ENCODE measurements around the gene KAZN. TPM values are rescaled to one million over a fixed set of nuclear protein-coding genes. Genes with fewer than 3 reads are reported as not detected.
A peak's percentile ranks its signal among the peaks of the same experiment; 100 is the strongest.

The KAZN gene
- total and polyA plus RNA-seq, 8 donors, result 1.2 to 50.7 (median 6.8) TPM

GRCh38 chr1:14598007-14598497 is 433 bp upstream of the KAZN start:
- Histone ChIP-seq H3K4me1 (peaks cover 9 to 41% (median 17%) of the 10 kb centered on the region in 4 donors), H3K9me3 (no peaks in the 10 kb centered on the region), H3K27ac (peak overlapping the region in 2 of 5 donors; percentile 58 to 61), H3K4me3 (peak overlapping the region; percentile 46 to 52 (median 46)), H3K27me3 (peaks cover 15 to 68% (median 42%) of the 10 kb centered on the region in 3 donors), H3K36me3 (no peaks in the 10 kb centered on the region)
- 2 to 5% (median 4%) methylated on average over 19 to 26 of the region's 26 CpGs for WGBS, 5 donors
- intact Hi-C loops (cut with DNase I; ENCODE audit: low total_unique reads), result no loop called here
- peak in 1 of 2 donors; percentile 51 for DNase-seq
- TF ChIP-seq CTCF (IDR thresholded peaks at IDR 0.05) (no peak), POLR2AphosphoS5 (IDR thresholded peaks at IDR 0.05) (no peak), POLR2A (IDR thresholded peaks at IDR 0.05) (no peak), EP300 (IDR thresholded peaks at IDR 0.05) (no peak)

DNA sequence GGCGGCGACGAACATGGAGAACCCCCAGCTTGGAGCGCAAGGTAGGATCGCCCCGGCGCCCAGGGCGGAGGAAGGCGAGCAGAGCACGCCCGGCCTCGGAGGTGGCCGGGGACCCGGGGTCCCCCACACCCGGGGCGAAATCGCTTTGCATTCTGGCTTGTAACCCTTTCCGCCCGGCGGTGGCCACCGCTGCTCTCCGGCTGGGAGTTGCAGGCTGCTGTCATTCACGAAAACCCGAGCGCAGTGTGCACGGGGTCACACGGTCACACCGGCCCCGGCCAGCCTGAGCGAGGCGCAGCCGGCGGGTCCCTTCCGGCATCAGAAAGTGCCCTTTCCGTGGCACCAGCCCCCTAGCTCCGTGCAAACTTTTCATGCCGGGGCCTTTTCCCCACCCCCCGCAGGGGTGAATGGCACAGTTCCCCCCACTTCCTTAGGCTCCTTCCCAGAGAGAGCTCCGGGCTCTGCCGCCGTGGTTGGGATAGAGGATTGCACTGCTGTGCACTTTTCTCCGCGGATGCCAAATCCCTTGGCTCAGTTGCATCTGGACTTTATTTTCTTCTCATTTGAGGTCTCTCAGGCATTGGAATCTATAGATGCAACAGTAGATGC is 802 bp downstream of the KAZN start:
- 1 to 4% (median 3%) methylated on average over 22 to 43 of the region's 43 CpGs for WGBS, 5 donors

GRCh38 chr1:14599800-14600199 is 1.3 kb downstream of the KAZN start:
- DNase-seq, result no peak
- WGBS, 5 donors, result 24 to 29% (median 28%) methylated on average over 6 of the region's 6 CpGs

More for the DNA sequence above, 802 bp downstream of the KAZN start:
- Histone ChIP-seq H3K9me3 (no peaks in the 10 kb centered on the region), H3K27me3 (peaks cover 15 to 67% (median 42%) of the 10 kb centered on the region in 3 donors), H3K27ac (peak overlapping the region in 4 of 5 donors; percentile 4 to 61 (median 38)), H3K4me1 (peaks cover 9 to 44% (median 17%) of the 10 kb centered on the region in 4 donors), H3K36me3 (no peaks in the 10 kb centered on the region), H3K4me3 (peak overlapping the region; percentile 46 to 52 (median 46))
- intact Hi-C loops (cut with DNase I; ENCODE audit: low total_unique reads), result no loop called here
- peak in 1 of 2 donors; percentile 45 for DNase-seq
- TF ChIP-seq EP300 (IDR thresholded peaks at IDR 0.05) (no peak), CTCF (IDR thresholded peaks at IDR 0.05) (no peak), POLR2AphosphoS5 (IDR thresholded peaks at IDR 0.05) (no peak), POLR2A (IDR thresholded peaks at IDR 0.05) (no peak)

More at GRCh38 chr1:14599800-14600199, 1.3 kb downstream of the KAZN start:
- Histone ChIP-seq H3K4me3 (peak overlapping the region; percentile 46 to 52 (median 46)), H3K27ac (peak overlapping the region in 2 of 5 donors; percentile 26 to 61), H3K9me3 (no peaks in the 10 kb centered on the region), H3K27me3 (peaks cover 15 to 72% (median 40%) of the 10 kb centered on the region in 3 donors), H3K4me1 (peaks cover 9 to 44% (median 17%) of the 10 kb centered on the region in 4 donors), H3K36me3 (no peaks in the 10 kb centered on the region)
- intact Hi-C loops (cut with DNase I; ENCODE audit: low total_unique reads), result no loop called here
- no peak for TF ChIP-seq CTCF (IDR thresholded peaks at IDR 0.05)
- no peak for TF ChIP-seq POLR2A (IDR thresholded peaks at IDR 0.05)
- no peak for TF ChIP-seq POLR2AphosphoS5 (IDR thresholded peaks at IDR 0.05)
- no peak for TF ChIP-seq EP300 (IDR thresholded peaks at IDR 0.05)
